Measurements from ENCODE around the gene PTPRG. TPM values are rescaled to one million over a fixed set of nuclear protein-coding genes. Genes with fewer than 3 reads are reported as not detected.

PTPRG gene
- total RNA-seq, 6 experiments from 2014 or later: 11.7 to 27.8 (median 14.7) TPM

DNA sequence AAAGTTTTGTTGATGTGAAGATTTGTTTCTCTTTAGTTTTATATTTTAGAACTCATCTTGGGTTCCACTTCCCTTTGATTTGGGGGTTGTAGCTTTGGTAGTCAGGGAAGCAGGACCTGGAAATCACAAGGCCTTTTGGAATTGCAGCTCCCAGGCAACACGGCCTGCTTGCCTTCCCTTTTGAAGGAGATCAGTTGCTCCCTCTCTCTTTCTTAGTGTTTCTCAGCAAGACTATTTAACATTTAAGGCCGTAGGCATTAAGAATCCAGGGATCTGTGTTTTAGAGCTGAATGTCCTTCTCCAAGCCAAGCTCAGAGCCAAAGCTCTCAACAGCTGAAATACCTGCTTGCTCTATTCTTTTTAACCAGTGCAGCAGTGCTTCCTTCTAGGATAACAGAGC is 310.3 kb downstream of the PTPRG start:
- ATAC-seq (no peak), DNase-seq (no peak)
- 76% methylated on average over 2 of the region's 2 CpGs for WGBS (ENCODE audit: insufficient coverage, low coverage, low lambda C conversion rate, missing lambda C conversion rate)
- H3K27me3 ChIP-seq: no peaks in the 10 kb centered on the region
- intact Hi-C loops (cut with DNase I): no loop called here
- H3K36me3 ChIP-seq: no peaks in the 10 kb centered on the region
- no peaks in the 10 kb centered on the region for H3K9me3 ChIP-seq
- no peak overlapping the region for H3K27ac ChIP-seq
- H3K4me3 ChIP-seq: no peak overlapping the region
- peaks cover 0 to 28% (median 6%) of the 10 kb centered on the region in 4 donors for H3K4me1 ChIP-seq
- TF ChIP-seq, protein P1, sequence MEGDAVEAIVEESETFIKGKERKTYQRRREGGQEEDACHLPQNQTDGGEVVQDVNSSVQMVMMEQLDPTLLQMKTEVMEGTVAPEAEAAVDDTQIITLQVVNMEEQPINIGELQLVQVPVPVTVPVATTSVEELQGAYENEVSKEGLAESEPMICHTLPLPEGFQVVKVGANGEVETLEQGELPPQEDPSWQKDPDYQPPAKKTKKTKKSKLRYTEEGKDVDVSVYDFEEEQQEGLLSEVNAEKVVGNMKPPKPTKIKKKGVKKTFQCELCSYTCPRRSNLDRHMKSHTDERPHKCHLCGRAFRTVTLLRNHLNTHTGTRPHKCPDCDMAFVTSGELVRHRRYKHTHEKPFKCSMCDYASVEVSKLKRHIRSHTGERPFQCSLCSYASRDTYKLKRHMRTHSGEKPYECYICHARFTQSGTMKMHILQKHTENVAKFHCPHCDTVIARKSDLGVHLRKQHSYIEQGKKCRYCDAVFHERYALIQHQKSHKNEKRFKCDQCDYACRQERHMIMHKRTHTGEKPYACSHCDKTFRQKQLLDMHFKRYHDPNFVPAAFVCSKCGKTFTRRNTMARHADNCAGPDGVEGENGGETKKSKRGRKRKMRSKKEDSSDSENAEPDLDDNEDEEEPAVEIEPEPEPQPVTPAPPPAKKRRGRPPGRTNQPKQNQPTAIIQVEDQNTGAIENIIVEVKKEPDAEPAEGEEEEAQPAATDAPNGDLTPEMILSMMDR (IDR thresholded peaks at IDR 0.05): no peak
- no peak for TF ChIP-seq POLR2A (IDR thresholded peaks at IDR 0.05)

DNA sequence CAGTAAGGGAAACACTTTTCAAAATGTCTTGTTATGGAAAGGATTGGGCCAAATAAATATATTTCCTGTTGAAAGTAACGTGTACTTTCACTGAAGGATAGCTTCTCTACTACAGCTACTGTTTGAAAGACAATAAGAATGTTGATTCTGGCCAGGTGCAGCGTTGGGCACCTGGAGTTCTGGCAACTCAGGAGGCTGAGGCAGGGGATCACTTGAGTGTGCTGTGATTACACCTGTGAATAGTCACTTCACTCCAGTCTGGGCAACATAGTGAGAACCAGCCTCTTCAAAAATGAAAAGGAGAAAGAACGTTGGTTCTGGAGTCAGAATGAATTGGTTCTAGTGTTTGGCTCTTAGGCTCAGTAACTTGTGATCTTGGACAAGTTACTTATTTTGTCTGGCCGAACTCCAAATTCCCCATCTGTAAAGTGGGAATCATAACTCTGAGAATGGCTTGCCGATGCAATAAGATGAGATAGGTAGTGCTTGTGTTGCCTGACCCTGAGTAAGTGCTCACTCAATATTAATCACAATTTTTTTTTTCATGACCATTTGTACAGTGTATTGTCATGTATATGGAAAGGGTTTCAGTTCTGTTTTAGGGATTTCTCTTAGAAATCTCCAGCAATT is 310.8 kb downstream of the PTPRG start:
- Histone ChIP-seq H3K36me3 (no peaks in the 10 kb centered on the region), H3K4me3 (no peak overlapping the region), H3K27me3 (no peaks in the 10 kb centered on the region), H3K9me3 (no peaks in the 10 kb centered on the region), H3K4me1 (peaks cover 0 to 34% (median 8%) of the 10 kb centered on the region in 4 donors), H3K27ac (no peak overlapping the region)
- intact Hi-C loops (cut with DNase I): no loop called here
- no peak for DNase-seq
- no peak for ATAC-seq
- no peak for TF ChIP-seq POLR2A (IDR thresholded peaks at IDR 0.05)
- TF ChIP-seq, protein P1 (IDR thresholded peaks at IDR 0.05): no peak
- WGBS (ENCODE audit: insufficient coverage, low coverage, low lambda C conversion rate, missing lambda C conversion rate): 77% methylated on average over 5 of the region's 5 CpGs

DNA sequence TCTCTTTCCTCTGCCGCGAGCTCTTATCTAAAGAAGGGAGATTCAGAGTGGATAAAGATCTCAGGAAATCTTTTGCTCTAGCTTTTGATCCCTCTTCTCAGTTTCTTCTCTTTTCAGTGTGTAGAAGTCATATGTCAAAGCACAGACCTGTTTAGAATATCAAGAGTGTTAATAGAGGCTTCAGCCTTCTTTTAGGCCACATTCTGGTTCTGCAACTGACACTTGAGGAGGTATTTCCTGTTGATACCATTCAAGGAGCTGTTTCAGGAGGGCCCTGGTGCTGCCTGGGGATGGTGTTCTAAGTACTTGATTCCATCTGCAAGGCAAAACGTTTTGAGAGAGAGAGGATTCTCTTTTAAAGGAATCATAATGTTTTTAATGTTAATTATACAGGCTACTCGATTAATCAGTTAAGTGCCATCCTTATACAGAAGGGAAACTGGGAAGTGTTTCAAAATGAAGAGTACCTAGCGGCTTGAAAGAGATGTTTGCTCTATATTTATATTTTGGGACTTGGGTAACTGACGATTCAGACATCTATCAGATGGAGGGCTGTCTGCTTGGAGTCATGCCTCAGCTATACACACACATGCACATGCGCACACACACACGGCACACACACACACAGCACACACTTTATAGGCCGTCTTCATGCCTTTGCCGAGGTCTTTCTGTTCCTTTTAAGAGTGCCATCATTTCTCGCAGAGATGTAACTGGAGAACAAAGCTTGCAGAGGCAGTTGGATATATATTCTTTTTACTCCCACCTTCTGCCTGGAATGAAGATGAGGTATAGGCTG is 313.9 kb downstream of the PTPRG start:
- Histone ChIP-seq H3K4me1 (peaks cover 0 to 42% (median 12%) of the 10 kb centered on the region in 4 donors), H3K4me3 (no peak overlapping the region), H3K36me3 (no peaks in the 10 kb centered on the region), H3K27ac (peak overlapping the region in 1 of 3 donors; percentile 3), H3K9me3 (no peaks in the 10 kb centered on the region), H3K27me3 (no peaks in the 10 kb centered on the region)
- no peak for DNase-seq
- no peak for ATAC-seq
- WGBS (ENCODE audit: insufficient coverage, low coverage, low lambda C conversion rate, missing lambda C conversion rate): 62% methylated on average over 10 of the region's 11 CpGs
- TF ChIP-seq, protein P1 (IDR thresholded peaks at IDR 0.05): no peak
- no peak for TF ChIP-seq POLR2A (IDR thresholded peaks at IDR 0.05)
- intact Hi-C loops (cut with DNase I): no loop called here

DNA sequence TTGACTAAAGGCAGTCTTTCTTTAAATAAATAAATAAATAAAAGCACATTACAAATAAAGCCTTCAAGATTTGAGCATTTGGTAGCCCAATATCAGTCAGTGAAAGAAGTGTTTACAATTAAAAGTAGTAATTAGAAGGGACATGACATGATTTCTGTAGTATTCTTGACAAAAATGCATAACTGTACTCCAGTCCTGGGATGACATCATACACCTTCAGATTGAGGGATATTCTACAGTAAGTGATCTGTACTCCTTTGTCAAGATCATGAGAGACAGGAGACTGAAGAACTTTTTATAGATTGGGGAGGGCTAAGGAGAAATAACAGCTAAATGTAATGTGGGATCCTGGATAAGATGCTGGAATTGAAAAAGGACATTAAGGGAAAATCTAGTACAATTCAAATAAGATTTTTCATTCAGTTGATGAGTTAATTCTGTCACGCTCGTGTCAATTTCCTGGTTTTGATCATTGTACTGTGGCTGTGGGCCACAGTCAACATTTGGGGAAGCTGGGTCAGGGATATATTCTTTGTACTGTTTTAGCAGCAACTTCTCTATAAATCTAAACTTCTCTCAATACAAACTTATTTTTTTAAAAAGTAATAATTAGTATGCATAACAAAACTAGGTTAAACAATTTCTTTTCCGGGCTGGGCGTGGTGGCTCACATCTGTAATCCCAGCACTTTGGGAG is 314.8 kb downstream of the PTPRG start:
- intact Hi-C loops (cut with DNase I): no loop called here
- peaks cover 0 to 42% (median 12%) of the 10 kb centered on the region in 4 donors for H3K4me1 ChIP-seq
- H3K9me3 ChIP-seq: no peaks in the 10 kb centered on the region
- TF ChIP-seq POLR2A (IDR thresholded peaks at IDR 0.05): no peak
- TF ChIP-seq, protein P1 (IDR thresholded peaks at IDR 0.05): no peak
- DNase-seq: peak in 1 of 3 donors; percentile 52
- ATAC-seq: peak; percentile 76 to 87 (median 84)
- H3K36me3 ChIP-seq: no peaks in the 10 kb centered on the region
- H3K27me3 ChIP-seq: no peaks in the 10 kb centered on the region
- 38% methylated on average over 4 of the region's 4 CpGs for WGBS (ENCODE audit: insufficient coverage, low coverage, low lambda C conversion rate, missing lambda C conversion rate)
- peak overlapping the region; percentile 26 to 64 (median 37) for H3K27ac ChIP-seq
- no peak overlapping the region for H3K4me3 ChIP-seq

Data from right lobe of liver (tissue), 6 donors.